IMR-90 (cell line): Measurements from ENCODE around the gene ZNF366. TPM values are rescaled to one million over a fixed set of nuclear protein-coding genes. Genes with fewer than 3 reads are reported as not detected.

Source experiments
- ATAC-seq: fragments of 200-7000 bp; cut with Tn5 transposase; 2 replicates; pipeline ENCODE4 v1.9.1; 2020; ENCODE audit warnings: low read depth, mild to moderate bottlenecking, moderate library complexity
- BruUV-seq: library from RNA; stranded (reverse); fragments of 400-500 nt; replicated peaks from 2 replicates; lab custom pipeline; 2021; lab: Mats Ljungman, UMichigan
- CTCF ChIA-PET: fragments of 300-600 bp; formaldehyde crosslinking; extraction: SDS; loops from one replicate; lab custom pipeline; 2021; ENCODE audit warnings: antibody characterized with exemption; lab: Yijun Ruan, JAX
- POLR2A ChIA-PET: fragments of 300-600 bp; sonication (Branson Sonifier 250); formaldehyde crosslinking; loops from one replicate; lab custom pipeline; 2022; ENCODE audit warnings: antibody characterized with exemption; ENCODE audit not compliant: unreplicated experiment; lab: Charles Lee
- DNase-seq: peaks from one replicate; pipeline ENCODE4 v3.0.0; 2013
- H2AFZ ChIP-seq: replicated peaks from 2 replicates; pipeline ENCODE3; 2013; ENCODE audit warnings: low read length, mild to moderate bottlenecking; ENCODE audit not compliant: poor library complexity
- H2AK5ac ChIP-seq: 2 replicates; pipeline ENCODE4 v1.6.1; 2013; ENCODE audit warnings: low read depth, low read length, inconsistent platforms
- H2AK9ac ChIP-seq: replicated peaks from 2 replicates; pipeline ENCODE3; 2013; ENCODE audit warnings: mild to moderate bottlenecking, low read depth, low read length, moderate library complexity; ENCODE audit not compliant: poor library complexity
- H2BK120ac ChIP-seq: 2 replicates; pipeline ENCODE4 v1.6.1; 2013; ENCODE audit warnings: low read depth, low read length, inconsistent platforms
- H2BK15ac ChIP-seq: 3 replicates; pipeline ENCODE4 v1.6.1; 2013; ENCODE audit warnings: low read depth, low read length, inconsistent platforms
- H2BK20ac ChIP-seq: 2 replicates; pipeline ENCODE4 v1.6.1; 2013; ENCODE audit warnings: low read depth, mild to moderate bottlenecking, inconsistent platforms, low read length, moderate library complexity
- H2BK5ac ChIP-seq: 2 replicates; pipeline ENCODE4 v1.6.1; 2013; ENCODE audit warnings: mild to moderate bottlenecking, low read depth, low read length, inconsistent platforms; ENCODE audit not compliant: poor library complexity, severe bottlenecking
- H3K14ac ChIP-seq: replicated peaks from 2 replicates; pipeline ENCODE4 v1.6.1; 2013; ENCODE audit warnings: low read depth, low read length, inconsistent platforms
- H3K18ac ChIP-seq: 2 replicates; pipeline ENCODE4 v1.6.1; 2013; ENCODE audit warnings: low read depth, low read length, control low read depth
- H3K23ac ChIP-seq: 2 replicates; pipeline ENCODE4 v1.6.1; 2013; ENCODE audit warnings: low read depth, low read length, inconsistent platforms
- H3K27ac ChIP-seq: 2 replicates; pipeline ENCODE4 v1.5.1; 2013; ENCODE audit warnings: mild to moderate bottlenecking, control low read depth, low read length; ENCODE audit not compliant: insufficient read depth
- H3K27me3 ChIP-seq: 2 replicates; pipeline ENCODE4 v1.6.1; 2013; ENCODE audit warnings: low read length; ENCODE audit not compliant: control insufficient read depth, insufficient read depth
- H3K36me3 ChIP-seq: 2 replicates; pipeline ENCODE4 v1.6.1; 2013; ENCODE audit warnings: low read length, mixed read lengths; ENCODE audit not compliant: control insufficient read depth, insufficient read depth
- H3K4ac ChIP-seq: 2 replicates; pipeline ENCODE4 v1.6.1; 2013; ENCODE audit warnings: low read depth, low read length, inconsistent platforms
- H3K4me1 ChIP-seq: 2 replicates; pipeline ENCODE4 v1.6.1; 2013; ENCODE audit warnings: low read length, mixed read lengths; ENCODE audit not compliant: control insufficient read depth, insufficient read depth
- H3K4me2 ChIP-seq: 2 replicates; pipeline ENCODE4 v1.6.1; 2013; ENCODE audit warnings: low read depth, mild to moderate bottlenecking, control low read depth, low read length, moderate library complexity
- H3K4me3 ChIP-seq: 2 replicates; pipeline ENCODE4 v1.5.1; 2013; ENCODE audit warnings: low read depth, mild to moderate bottlenecking, control low read depth, low read length, moderate library complexity; ENCODE audit not compliant: insufficient read depth
- H3K56ac ChIP-seq: 2 replicates; pipeline ENCODE4 v1.6.1; 2013; ENCODE audit warnings: low read length, inconsistent platforms; ENCODE audit not compliant: insufficient read depth; ENCODE audit errors: extremely low read depth
- H3K79me1 ChIP-seq, 2 experiments: 2 replicates each; pipeline ENCODE4 v1.6.1; 2013; ENCODE audit warnings: low read length in 2 of 2, inconsistent platforms in 1 of 2, low read depth in 1 of 2
- H3K9ac ChIP-seq: 2 replicates; pipeline ENCODE4 v1.6.1; 2013; ENCODE audit warnings: low read depth, low read length, control low read depth
- H3K9me1 ChIP-seq: 2 replicates; pipeline ENCODE4 v1.6.1; 2013; ENCODE audit warnings: low read length, inconsistent platforms; ENCODE audit not compliant: insufficient read depth
- H3K9me3 ChIP-seq: 2 replicates; pipeline ENCODE4 v1.6.1; 2013; ENCODE audit warnings: low read length; ENCODE audit not compliant: control insufficient read depth, insufficient read depth
- H4K20me1 ChIP-seq: 2 replicates; pipeline ENCODE4 v1.6.1; 2013; ENCODE audit warnings: low read length, inconsistent platforms; ENCODE audit not compliant: insufficient read depth
- H4K5ac ChIP-seq: 2 replicates; pipeline ENCODE4 v1.6.1; 2013; ENCODE audit warnings: mild to moderate bottlenecking, low read depth, low read length, control low read depth
- H4K8ac ChIP-seq, 2 experiments: 2 replicates each; pipeline ENCODE4 v1.6.1; 2013; ENCODE audit warnings: low read depth in 2 of 2, low read length in 2 of 2, control low read depth in 1 of 2, inconsistent platforms in 1 of 2
- H4K91ac ChIP-seq: 2 replicates; pipeline ENCODE4 v1.6.1; 2013; ENCODE audit warnings: low read depth, low read length, inconsistent platforms; ENCODE audit not compliant: insufficient read depth
- RFX5 ChIP-seq: IDR thresholded peaks from 2 replicates; pipeline ENCODE4 v1.8.0; 2012; ENCODE audit warnings: low read depth, mild to moderate bottlenecking, low read length, moderate library complexity
- WGBS, 2 experiments: methylation state at CpG; one replicate each; pipeline versions ENCODE4 v1.1.5 to v1.1.7; 2013; ENCODE audit warnings: missing lambda C conversion rate in 2 of 2; ENCODE audit not compliant: insufficient read length in 1 of 2; ENCODE audit errors: extremely low coverage in 2 of 2; 5-methylcytosine and 5-hydroxymethylcytosine counted together
- dilution Hi-C: fragments of 300-500 bp; cut with HindIII; formaldehyde crosslinking; loops from one replicate; pipeline ENCODE4 v1.14.3; 2018; ENCODE audit warnings: low sequenced_read_pairs; ENCODE audit not compliant: unreplicated experiment
- in situ Hi-C: fragments of 300-500 bp; cut with MboI; formaldehyde crosslinking; loops from 3 replicates; pipeline ENCODE4 v1.14.3; 2019; ENCODE audit warnings: low sequenced_read_pairs, inconsistent platforms, mixed read lengths
- intact Hi-C: fragments of 100-400 bp; cut with micrococcal nuclease; formaldehyde crosslinking; loops from 2 replicates; pipeline ENCODE4 v1.10.0; 2022
- polyA plus RNA-seq, 3 experiments: library from polyadenylated mRNA; depleted of rRNA; stranded (reverse); fragments of >200 nt; gene quantifications; 2 replicates each; pipeline ENCODE4 v1.2.3, GENCODE V29; 2012; ENCODE audit warnings: low replicate concordance in 1 of 3
- total RNA-seq: library from RNA; depleted of rRNA; stranded (reverse); fragments of >200 nt; gene quantifications from 2 replicates; pipeline ENCODE4 v1.2.3, GENCODE V29; 2012
- TF ChIP-seq, protein P1 (sequence below): fragments of 150-350 bp; IDR thresholded peaks from 2 replicates; pipeline ENCODE4 v1.6.1; 2016; ENCODE audit warnings: low read depth, mild to moderate bottlenecking, low read length, moderate library complexity, borderline replicate concordance

The ZNF366 gene
- total and polyA plus RNA-seq, 2 of the 4 experiments (the other 2 are of a cell fraction): not detected

GRCh38 chr5:72433522-72433921 is 73.7 kb downstream of the ZNF366 start:
- no TSS peak for BruUV-seq
- intact Hi-C loops: no loop called here

More at GRCh38 chr5:72433522-72433921, 73.7 kb downstream of the ZNF366 start:
- H3K4me2 ChIP-seq: no peak overlapping the region
- H4K20me1 ChIP-seq: no peaks in the 10 kb centered on the region
- DNase-seq: no peak
- no peak overlapping the region for H4K5ac ChIP-seq
- WGBS, 2 experiments: 33% methylated on average over 1 of the region's 1 CpG; no CpG with 5 or more reads in 1 of the 2 experiments
- H3K14ac ChIP-seq: no peak overlapping the region
- no peak overlapping the region for H2BK20ac ChIP-seq
- ChIA-PET CTCF (no interaction called here), POLR2A (no interaction called here)
- H2AFZ ChIP-seq: no peak overlapping the region
- peaks cover 5% of the 10 kb centered on the region for H3K4me1 ChIP-seq
- no peak for TF ChIP-seq RFX5
- TF ChIP-seq, protein P1, sequence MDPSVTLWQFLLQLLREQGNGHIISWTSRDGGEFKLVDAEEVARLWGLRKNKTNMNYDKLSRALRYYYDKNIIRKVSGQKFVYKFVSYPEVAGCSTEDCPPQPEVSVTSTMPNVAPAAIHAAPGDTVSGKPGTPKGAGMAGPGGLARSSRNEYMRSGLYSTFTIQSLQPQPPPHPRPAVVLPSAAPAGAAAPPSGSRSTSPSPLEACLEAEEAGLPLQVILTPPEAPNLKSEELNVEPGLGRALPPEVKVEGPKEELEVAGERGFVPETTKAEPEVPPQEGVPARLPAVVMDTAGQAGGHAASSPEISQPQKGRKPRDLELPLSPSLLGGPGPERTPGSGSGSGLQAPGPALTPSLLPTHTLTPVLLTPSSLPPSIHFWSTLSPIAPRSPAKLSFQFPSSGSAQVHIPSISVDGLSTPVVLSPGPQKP: no peak
- in situ Hi-C loops: no loop called here
- no peak overlapping the region for H3K27ac ChIP-seq
- no peak overlapping the region for H3K56ac ChIP-seq
- no peak overlapping the region for H4K91ac ChIP-seq
- H3K23ac ChIP-seq: no peak overlapping the region
- H3K4me3 ChIP-seq: no peak overlapping the region
- no peak overlapping the region for H2BK15ac ChIP-seq
- no peak overlapping the region for H2AK9ac ChIP-seq
- H2BK5ac ChIP-seq: no peak overlapping the region
- no peaks in the 10 kb centered on the region for H3K27me3 ChIP-seq
- no peaks in the 10 kb centered on the region for H3K36me3 ChIP-seq
- no peaks in the 10 kb centered on the region for H3K79me1 ChIP-seq
- H3K9me1 ChIP-seq: no peaks in the 10 kb centered on the region; the same call in 1 of the 2 replicates
- H3K9me3 ChIP-seq: peaks cover 5% of the 10 kb centered on the region
- dilution Hi-C loops: no loop called here
- no peak for ATAC-seq
- no peak overlapping the region for H3K18ac ChIP-seq
- H4K8ac ChIP-seq: no peak overlapping the region
- H3K9ac ChIP-seq: no peak overlapping the region
- no peak overlapping the region for H2BK120ac ChIP-seq
- H3K4ac ChIP-seq: no peak overlapping the region
- H2AK5ac ChIP-seq: no peak overlapping the region
